ENCODE measurements around the gene RALGAPB.

DNA sequence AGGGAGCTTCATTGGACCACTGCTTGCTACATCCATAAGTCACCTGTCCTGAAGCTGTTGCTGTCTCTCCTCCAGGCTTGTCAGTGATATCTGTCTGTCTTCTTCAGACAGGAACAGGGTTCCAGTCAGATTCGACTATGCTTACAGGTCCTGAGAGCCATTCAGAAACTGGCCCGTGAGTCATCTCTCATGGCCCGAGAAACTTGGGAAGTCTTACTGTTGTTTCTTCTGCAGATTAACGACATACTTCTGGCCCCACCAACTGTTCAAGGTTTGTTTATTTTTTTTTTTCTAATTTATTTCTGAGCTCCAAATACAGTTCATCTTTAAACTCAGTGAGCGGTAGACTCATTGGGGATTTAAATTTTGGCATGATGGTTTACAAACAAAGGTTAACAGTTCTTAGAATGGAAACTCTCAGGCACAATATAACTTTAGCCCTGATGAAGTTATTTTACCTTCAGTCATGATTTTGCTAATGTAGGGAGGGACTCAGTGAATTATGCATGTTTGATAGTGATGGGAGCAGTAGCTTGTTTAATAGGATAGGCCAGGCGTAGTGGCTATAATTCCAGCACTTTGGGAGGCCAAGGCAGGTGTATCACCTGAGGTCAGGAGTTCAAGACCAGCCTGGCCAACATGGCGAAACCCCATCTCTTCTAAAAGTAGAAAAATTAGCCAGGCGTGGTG lies 24.7 kb downstream of the RALGAPB start:
- no peak for TF ChIP-seq CTCF (IDR thresholded peaks at IDR 0.05)
- no peak for TF ChIP-seq ZFX (IDR thresholded peaks at IDR 0.05; ENCODE audit: borderline replicate concordance)

All from 22Rv1 (cell line).